Neural progenitor cell (in vitro differentiated cells): Measurements from ENCODE around the gene PFN4.

Source experiments
- CTCF ChIP-seq: fragments of 200-600 bp; sonication (generic); IDR thresholded peaks from 2 replicates; pipeline ENCODE4 v1.5.1; 2017; ENCODE audit warnings: antibody characterized with exemption, mild to moderate bottlenecking
- EZH2phosphoT487 ChIP-seq: fragments of 200-600 bp; sonication (generic); IDR thresholded peaks from 2 replicates; pipeline ENCODE4 v1.6.1; 2017; ENCODE audit warnings: antibody characterized with exemption

- TF ChIP-seq CTCF (no peak), EZH2phosphoT487 (no peak)
These were observed 20.5 kb downstream of the PFN4 start for GRCh38 chr2:24102677-24103076.
